ENCODE data around the gene KIAA1755. TPM values are rescaled to one million over a fixed set of nuclear protein-coding genes. Genes with fewer than 3 reads are reported as not detected.

The KIAA1755 gene
- total RNA-seq, 1 experiment from 2014 or later = 0.17 TPM

GRCh38 chr20:38253571-38253970, 7.0 kb downstream of the KIAA1755 start:
- Mint-ChIP-seq H3K27me3 (ENCODE audit: low read depth) (peaks cover 5% of the 10 kb centered on the region), H3K9me3 (no peaks in the 10 kb centered on the region), H3K4me3 (no peak overlapping the region), H3K27ac (no peak overlapping the region), H3K4me1 (peaks cover 14 to 30% of the 10 kb centered on the region in 2 experiments), H3K36me3 (ENCODE audit: insufficient read depth in 1 of 3, low read depth in 3 of 3) (no peaks in the 10 kb centered on the region)
- Histone ChIP-seq H3K4me2 (ENCODE audit: insufficient read depth, insufficient read length, low read length) (no peak overlapping the region), H3K79me1 (ENCODE audit: insufficient read depth, low read depth, low read length, poor library complexity, severe bottlenecking) (no peaks in the 10 kb centered on the region), H4K91ac (ENCODE audit: insufficient read length, low read depth, low read length) (no peak overlapping the region), H2AFZ (ENCODE audit: low read length) (no peak overlapping the region), H3K56ac (ENCODE audit: insufficient read length, low read depth, low read length) (no peak overlapping the region), H4K20me1 (ENCODE audit: control insufficient read depth, insufficient read depth, insufficient read length) (no peaks in the 10 kb centered on the region), H3K9ac (ENCODE audit: extremely low read depth, insufficient read length, low read length) (no peak overlapping the region), H2BK15ac (ENCODE audit: low read depth, low read length) (no peak overlapping the region), H3K4me1 (ENCODE audit: insufficient read depth, low read length) (peaks cover 7% of the 10 kb centered on the region), H3K27ac (ENCODE audit: insufficient read length, low read depth, low read length) (no peak overlapping the region), H3K18ac (ENCODE audit: insufficient read length, low read depth, low read length) (no peak overlapping the region), H3K14ac (ENCODE audit: insufficient read depth, low read length) (no peak overlapping the region), H2AK5ac (ENCODE audit: insufficient read length, low read length) (no peak overlapping the region), H2BK5ac (ENCODE audit: insufficient read length, low read length) (no peak overlapping the region), H3K79me2 (ENCODE audit: insufficient read depth, low read length) (no peaks in the 10 kb centered on the region), H3T11ph (ENCODE audit: low read length) (no peak overlapping the region), H2BK120ac (ENCODE audit: low read depth, low read length, poor library complexity, severe bottlenecking) (no peak overlapping the region), H3K9me3 (ENCODE audit: control insufficient read depth, low read depth, low read length) (no peaks in the 10 kb centered on the region), H3K23ac (ENCODE audit: insufficient read length, low read depth, low read length) (no peak overlapping the region), H3K27me3 (ENCODE audit: insufficient read depth, low read length) (no peaks in the 10 kb centered on the region), H3K4ac (ENCODE audit: low read depth, low read length) (no peak overlapping the region), H3K23me2 (ENCODE audit: insufficient read length, low read depth, low read length, poor library complexity, severe bottlenecking) (no peaks in the 10 kb centered on the region), H4K8ac (replicated peaks; ENCODE audit: insufficient read length, low read depth, low read length) (no peak overlapping the region), H4K5ac (ENCODE audit: insufficient read length, low read depth, low read length) (no peak overlapping the region), H2BK12ac (ENCODE audit: insufficient read length, low read depth, low read length) (no peak overlapping the region), H2BK20ac (ENCODE audit: low read depth, low read length, poor library complexity, severe bottlenecking) (no peak overlapping the region)
- no peak for TF ChIP-seq CTCF (conservative IDR thresholded peaks at IDR 0.05)
- no CpG with 5 or more reads among the region's 6 CpGs for WGBS (ENCODE audit: extremely low coverage, insufficient read length, low lambda C conversion rate)
- no peak for DNase-seq

Data from H9 (cell line).